Calu3 (cell line): ENCODE data around the gene NANOGP8. TPM values are rescaled to one million over a fixed set of nuclear protein-coding genes. Genes with fewer than 3 reads are reported as not detected.

Experiments
- BruUV-seq: library from RNA; stranded (reverse); fragments of 400-500 nt; replicated peaks from 2 replicates; lab custom pipeline; 2021; lab: Mats Ljungman, UMichigan
- CTCF ChIA-PET: fragments of 300-600 bp; sonication (Branson Sonifier 250); formaldehyde crosslinking; loops from one replicate; lab custom pipeline; 2022; ENCODE audit warnings: antibody characterized with exemption; lab: Charles Lee
- DNase-seq: peaks from one replicate; pipeline ENCODE4 v3.0.0; 2022
- H3K27ac Mint-ChIP-seq: one replicate; pipeline ENCODE4 v1.8.0; 2022; ENCODE audit warnings: mixed read lengths; ENCODE audit not compliant: unreplicated experiment
- H3K27me3 Mint-ChIP-seq: one replicate; pipeline ENCODE4 v1.8.0; 2022; ENCODE audit warnings: mixed read lengths; ENCODE audit not compliant: unreplicated experiment
- H3K36me3 Mint-ChIP-seq: one replicate; pipeline ENCODE4 v1.8.0; 2022; ENCODE audit warnings: mild to moderate bottlenecking, moderate library complexity, mixed read lengths; ENCODE audit not compliant: insufficient read depth, unreplicated experiment
- H3K4me1 Mint-ChIP-seq: one replicate; pipeline ENCODE4 v1.8.0; 2022; ENCODE audit warnings: mild to moderate bottlenecking, low read depth, mixed read lengths; ENCODE audit not compliant: unreplicated experiment
- H3K4me3 Mint-ChIP-seq: one replicate; pipeline ENCODE4 v1.8.0; 2022; ENCODE audit warnings: mild to moderate bottlenecking, low read depth, moderate library complexity, mixed read lengths; ENCODE audit not compliant: unreplicated experiment
- H3K9me3 Mint-ChIP-seq: one replicate; pipeline ENCODE4 v1.8.0; 2022; ENCODE audit warnings: low read depth, mixed read lengths; ENCODE audit not compliant: unreplicated experiment
- CTCF ChIP-seq: fragments of 200-600 bp; IDR thresholded peaks from one replicate; pipeline ENCODE4 v1.8.0; 2022; ENCODE audit warnings: antibody characterized with exemption; ENCODE audit not compliant: unreplicated experiment
- intact Hi-C: fragments of 100-400 bp; cut with micrococcal nuclease; formaldehyde crosslinking; loops from one replicate; pipeline ENCODE4 v1.10.0; 2022; ENCODE audit not compliant: unreplicated experiment
- total RNA-seq: library from RNA; stranded (reverse); gene quantifications from 2 replicates; pipeline ENCODE4 v1.2.3, GENCODE V29; 2022

Gene NANOGP8
- total RNA-seq, 1 experiment from 2014 or later: not detected

- no peak for TF ChIP-seq CTCF
- Mint-ChIP-seq H3K9me3 (no peaks in the 10 kb centered on the region), H3K27me3 (no peaks in the 10 kb centered on the region), H3K27ac (no peak overlapping the region), H3K36me3 (no peaks in the 10 kb centered on the region), H3K4me1 (no peaks in the 10 kb centered on the region), H3K4me3 (no peak overlapping the region)
- no TSS peak for BruUV-seq
- DNase-seq: no peak
- intact Hi-C loops: no loop called here
- CTCF ChIA-PET: no interaction called here
Measured at GRCh38 chr15:35104526-35105147, 19.5 kb upstream of the NANOGP8 start.

- DNase-seq: no peak
- intact Hi-C loops: no loop called here
- TF ChIP-seq CTCF: no peak
- no TSS peak for BruUV-seq
- Mint-ChIP-seq H3K9me3 (no peaks in the 10 kb centered on the region), H3K4me1 (no peaks in the 10 kb centered on the region), H3K27ac (no peak overlapping the region), H3K36me3 (no peaks in the 10 kb centered on the region), H3K4me3 (no peak overlapping the region), H3K27me3 (no peaks in the 10 kb centered on the region)
- CTCF ChIA-PET: no interaction called here
Measured at GRCh38 chr15:35102186-35102585, 17.1 kb upstream of the NANOGP8 start.

- no peak for DNase-seq
- no peaks in the 10 kb centered on the region for H3K4me1 Mint-ChIP-seq
- H3K4me3 Mint-ChIP-seq: no peak overlapping the region
- H3K9me3 Mint-ChIP-seq: no peaks in the 10 kb centered on the region
- H3K27me3 Mint-ChIP-seq: no peaks in the 10 kb centered on the region
- intact Hi-C loops: no loop called here
- CTCF ChIA-PET: no interaction called here
- no peak for TF ChIP-seq CTCF
- H3K36me3 Mint-ChIP-seq: no peaks in the 10 kb centered on the region
- no TSS peak for BruUV-seq
- no peak overlapping the region for H3K27ac Mint-ChIP-seq
Measured at GRCh38 chr15:35101335-35101734, 16.2 kb upstream of the NANOGP8 start.

GRCh38 chr15:35098737-35099136 lies 13.6 kb upstream of the NANOGP8 start:
- Mint-ChIP-seq H3K27ac (no peak overlapping the region), H3K36me3 (no peaks in the 10 kb centered on the region), H3K9me3 (no peaks in the 10 kb centered on the region), H3K4me1 (no peaks in the 10 kb centered on the region), H3K27me3 (no peaks in the 10 kb centered on the region), H3K4me3 (no peak overlapping the region)
- DNase-seq: no peak
- TF ChIP-seq CTCF: no peak
- intact Hi-C loops: no loop called here
- CTCF ChIA-PET: no interaction called here
- BruUV-seq: no TSS peak
